HG02588 (cell line): ENCODE measurements around the gene BSN.

Experiments used
- ATAC-seq: cut with Tn5 transposase; IDR thresholded peaks from one replicate; pipeline ENCODE4 v1.9.1; 2021; ENCODE audit warnings: mild to moderate bottlenecking, moderate library complexity; ENCODE audit not compliant: unreplicated experiment

Gene BSN

GRCh38 chr3:49713336-49714105, 159.2 kb downstream of the BSN start:
- no peak for ATAC-seq

GRCh38 chr3:49714728-49715550, 160.7 kb downstream of the BSN start:
- no peak for ATAC-seq

GRCh38 chr3:49715611-49716121, 161.4 kb downstream of the BSN start:
- no peak for ATAC-seq

- ATAC-seq, result no peak
These were observed 161.9 kb downstream of the BSN start for GRCh38 chr3:49716169-49716568.

- no peak for ATAC-seq
These were observed 162.5 kb downstream of the BSN start for GRCh38 chr3:49716691-49717210.

DNA sequence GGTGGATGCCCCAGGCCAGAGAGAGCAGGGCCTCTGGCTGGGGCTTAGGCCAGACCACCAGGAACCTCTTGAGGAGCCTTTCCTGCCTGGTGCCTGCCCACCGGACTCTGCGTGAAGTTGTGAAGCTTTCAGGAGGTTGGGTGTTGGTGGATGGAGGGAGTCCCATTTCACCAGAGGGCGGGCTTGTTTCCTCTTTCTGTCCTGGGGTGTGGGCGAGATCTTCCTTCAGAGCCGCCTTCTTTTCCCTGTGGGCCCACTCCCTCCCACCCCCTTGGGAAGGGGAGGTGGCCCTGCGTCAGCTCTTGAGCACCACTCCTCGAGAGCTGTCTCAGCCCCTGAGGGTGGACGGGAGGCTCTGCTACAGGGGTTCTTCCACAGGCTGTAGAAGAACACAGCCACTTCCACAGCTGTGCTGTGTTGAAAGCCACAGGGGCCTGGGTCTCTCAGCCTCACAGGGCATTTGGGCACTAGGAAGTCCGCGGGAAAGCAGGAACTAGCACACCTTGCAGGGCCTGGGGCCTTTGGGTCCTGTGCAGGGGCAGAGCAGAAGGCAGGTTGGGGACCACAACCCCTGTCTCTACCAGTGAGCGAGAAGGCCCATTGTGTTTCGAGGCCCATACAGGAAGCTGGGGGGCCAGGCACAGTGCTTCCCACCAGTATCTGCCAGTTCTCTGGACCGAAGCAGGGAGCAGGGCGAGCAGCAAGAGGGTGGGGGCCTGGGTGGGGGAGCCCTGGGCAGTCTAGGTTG, 163.1 kb downstream of the BSN start:
- no peak for ATAC-seq

DNA sequence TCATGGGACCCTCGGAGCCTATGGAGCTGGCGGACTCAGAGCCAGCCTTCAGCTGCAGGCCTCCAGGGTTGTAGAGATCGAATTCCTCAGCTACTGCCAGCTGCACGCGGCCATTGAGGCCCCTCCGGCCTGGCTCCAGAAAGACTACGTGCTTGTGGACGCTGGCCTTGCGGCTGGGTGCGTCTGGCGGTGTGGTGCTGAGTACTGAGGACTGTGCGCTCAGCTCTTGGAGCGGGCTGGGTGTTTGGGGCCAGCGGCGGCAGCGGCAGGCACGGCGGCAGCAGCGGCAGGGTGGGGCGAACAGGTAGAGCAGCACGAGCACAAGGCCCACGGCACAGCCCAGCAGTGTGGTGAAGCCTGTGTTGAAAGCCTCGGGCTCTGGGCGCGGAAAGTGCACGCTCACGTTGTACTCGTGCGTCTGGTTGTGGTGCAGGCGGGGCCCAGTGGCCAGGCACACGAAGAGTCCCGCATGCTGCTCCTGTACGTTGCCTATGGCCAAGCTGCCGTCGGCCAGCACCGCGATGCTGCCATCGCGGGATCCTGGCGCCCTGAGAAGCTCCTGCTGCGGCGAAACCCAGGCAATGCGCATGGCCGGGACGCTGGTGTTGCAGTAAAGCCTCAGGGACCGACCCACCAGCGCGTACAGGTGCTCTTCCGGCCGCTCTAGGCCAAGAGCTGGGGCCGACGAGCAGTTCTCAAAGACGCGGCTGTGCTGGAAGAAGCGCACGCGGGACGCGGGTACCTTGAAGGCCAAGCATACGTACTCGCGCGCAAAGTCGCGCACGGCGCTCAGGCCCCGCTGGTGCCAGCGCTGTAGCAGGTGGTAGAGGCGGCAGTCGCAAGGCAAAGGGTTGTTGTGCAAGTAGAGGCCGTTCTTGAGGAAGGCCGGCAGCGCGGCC, 163.9 kb downstream of the BSN start:
- ATAC-seq, result no peak

GRCh38 chr3:49718858-49719213, 164.6 kb downstream of the BSN start:
- no peak for ATAC-seq

DNA sequence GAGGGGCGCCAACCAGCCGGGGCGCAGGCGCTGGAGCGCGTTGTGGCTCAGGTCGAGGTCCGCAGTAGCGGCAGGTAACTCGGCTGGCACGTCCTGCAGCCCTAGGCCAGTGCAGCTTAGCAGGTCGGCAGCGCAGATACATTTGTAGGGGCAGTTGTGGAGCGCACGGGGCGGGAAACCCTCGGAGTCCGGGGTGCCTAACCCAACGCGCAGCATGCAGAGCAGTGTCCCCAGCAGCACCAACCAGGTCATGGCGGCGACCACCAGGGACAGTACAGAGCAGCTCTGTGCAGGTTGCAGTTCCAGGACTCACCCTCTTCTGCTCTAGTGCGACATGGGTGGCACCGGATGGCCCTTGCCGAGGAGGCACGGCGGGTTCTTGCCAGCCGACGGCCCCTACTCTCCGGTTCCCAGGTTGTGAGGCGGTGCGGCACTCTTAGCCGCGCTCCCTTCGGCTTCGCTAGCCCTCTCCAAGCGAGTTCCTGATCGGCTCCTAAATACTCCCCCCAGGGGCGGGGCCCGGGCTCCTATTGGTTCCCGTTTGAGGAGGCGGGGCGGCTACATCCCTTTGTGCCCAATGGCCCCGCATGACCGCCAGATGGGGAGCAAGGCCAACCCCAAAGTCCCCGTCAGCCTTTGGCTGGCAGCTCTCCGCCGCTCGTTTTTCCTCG, 165.1 kb downstream of the BSN start, which contains the start of gene AMIGO3:
Gene AMIGO3, minus strand, starts transcription at position 471 of the 671 bp plus-strand sequence. Its CDS starts 219 bp downstream, at position 252.
- ATAC-seq, result peak; percentile 43
